Right lobe of liver (tissue), 6 donors: ENCODE results near the gene KISS1R. TPM values are rescaled to one million over a fixed set of nuclear protein-coding genes. Genes with fewer than 3 reads are reported as not detected.

ENCODE experiments used
- ATAC-seq, 4 donors: fragments of 200-7000 bp; cut with Tn5 transposase; one replicate each; pipeline ENCODE4 v1.9.1; 2020; ENCODE audit warnings: mild to moderate bottlenecking in 4 of 4, moderate library complexity in 4 of 4
- DNase-seq, 3 donors: peaks; one replicate each; pipeline ENCODE4 v3.0.0-alpha.2; 2020
- H3K27ac ChIP-seq, 3 donors: fragments of 200-600 bp; one replicate each; pipeline ENCODE4 v1.8.0; 2022
- H3K27me3 ChIP-seq, 2 donors: fragments of 200-600 bp; one replicate each; pipeline ENCODE4 v1.8.0; 2022
- H3K36me3 ChIP-seq, 4 donors: fragments of 200-600 bp; sonication (generic) in 1 of 4; one replicate each; pipeline versions ENCODE4 v1.5.1 to v1.8.0; 2017 to 2022; ENCODE audit warnings: control low read depth in 1 of 4
- H3K4me1 ChIP-seq, 4 donors: fragments of 200-600 bp; sonication (generic) in 1 of 4; one replicate each; pipeline versions ENCODE4 v1.5.1 to v1.8.0; 2017 to 2022; ENCODE audit warnings: control low read depth in 1 of 4
- H3K4me3 ChIP-seq, 3 donors: fragments of 200-600 bp; one replicate each; pipeline ENCODE4 v1.8.0; 2022
- H3K9me3 ChIP-seq, 4 donors: fragments of 200-600 bp; sonication (generic) in 1 of 4; one replicate each; pipeline versions ENCODE4 v1.5.1 to v1.8.0; 2017 to 2022; ENCODE audit warnings: control low read depth in 1 of 4
- CTCF ChIP-seq, 4 donors: fragments of 200-600 bp in 3 of 4; fragments of 450-650 bp in 1 of 4; IDR thresholded peaks; one replicate each; pipeline versions ENCODE4 v1.5.1 to v1.8.0; 2016 to 2022; ENCODE audit warnings: antibody characterized with exemption in 4 of 4, mild to moderate bottlenecking in 2 of 4
- POLR2A ChIP-seq: fragments of 450-650 bp; IDR thresholded peaks from one replicate; pipeline ENCODE4 v1.6.1; 2017; ENCODE audit warnings: antibody characterized with exemption, mild to moderate bottlenecking
- WGBS: methylation state at CpG from one replicate; pipeline ENCODE4 v1.1.6; 2018; ENCODE audit warnings: low coverage, low lambda C conversion rate; ENCODE audit not compliant: insufficient coverage; ENCODE audit errors: missing lambda C conversion rate; 5-methylcytosine and 5-hydroxymethylcytosine counted together
- intact Hi-C, 2 donors: fragments of 100-400 bp; cut with DNase I; formaldehyde crosslinking; loops; one replicate each; pipeline versions ENCODE4 v1.11.2 to v1.14.1; 2022
- total RNA-seq, 6 experiments: library from RNA; depleted of rRNA in 2 of 6; stranded (reverse); fragments of >200 nt in 2 of 6; fragmentation: NEBNext Ultra II Directional in 3 of 6; extraction: Animal tissue kit (Norgen Biotek cat#: 25700) in 3 of 6; gene quantifications; one replicate each; pipeline versions ENCODE4 v1.1.0 to v1.2.4, GENCODE V29; 2016 to 2023
- donor health status: DM: no; HTN: yes; CAD: no.
- donor health status: DM: no; HTN: no; CAD: no.
- donor health status: DM: no; HTN: no; CAD: no.
- donor health status: DM: no; HTN: yes; CAD: no.
- donor health status: DM: no; HTN: yes; CAD: no.

The KISS1R gene
- total RNA-seq, 6 experiments from 2014 or later: 0.47 TPM; not detected in 5

- peak in 3 of 4 donors; percentile 12 to 39 (median 34) for ATAC-seq
- H3K4me1 ChIP-seq: no peaks in the 10 kb centered on the region
- peak in 1 of 3 donors; percentile 31 for DNase-seq
- H3K36me3 ChIP-seq: peaks cover 0 to 27% (median 2%) of the 10 kb centered on the region in 4 donors
- H3K9me3 ChIP-seq: no peaks in the 10 kb centered on the region
- no peak overlapping the region for H3K4me3 ChIP-seq
- 86% methylated on average over 9 of the region's 27 CpGs for WGBS
- H3K27me3 ChIP-seq: no peaks in the 10 kb centered on the region
- TF ChIP-seq CTCF (IDR thresholded peaks at IDR 0.05): no peak
- TF ChIP-seq POLR2A: no peak
- H3K27ac ChIP-seq: no peak overlapping the region
- intact Hi-C loops: no loop called here
Measured at GRCh38 chr19:872266-872951, 44.7 kb upstream of the KISS1R start.

GRCh38 chr19:873084-873483, 44.0 kb upstream of the KISS1R start:
- Histone ChIP-seq H3K36me3 (peaks cover 0 to 22% (median 2%) of the 10 kb centered on the region in 4 donors), H3K27me3 (no peaks in the 10 kb centered on the region), H3K4me3 (no peak overlapping the region), H3K27ac (no peak overlapping the region), H3K9me3 (no peaks in the 10 kb centered on the region), H3K4me1 (no peaks in the 10 kb centered on the region)
- DNase-seq (no peak), ATAC-seq (peak in 1 of 4 donors; percentile 41)
- intact Hi-C loops: no loop called here
- WGBS: 100% methylated on average over 2 of the region's 13 CpGs
- no peak for TF ChIP-seq CTCF (IDR thresholded peaks at IDR 0.05)
- no peak for TF ChIP-seq POLR2A

GRCh38 chr19:873561-874041, 43.5 kb upstream of the KISS1R start:
- no peak overlapping the region for H3K4me3 ChIP-seq
- peaks cover 0 to 19% (median 2%) of the 10 kb centered on the region in 4 donors for H3K36me3 ChIP-seq
- DNase-seq: no peak
- no peaks in the 10 kb centered on the region for H3K9me3 ChIP-seq
- ATAC-seq: no peak
- TF ChIP-seq POLR2A (no peak), CTCF (IDR thresholded peaks at IDR 0.05) (no peak)
- no peaks in the 10 kb centered on the region for H3K4me1 ChIP-seq
- no peaks in the 10 kb centered on the region for H3K27me3 ChIP-seq
- no CpG with 5 or more reads among the region's 22 CpGs for WGBS
- H3K27ac ChIP-seq: no peak overlapping the region
- intact Hi-C loops: no loop called here

GRCh38 chr19:875265-875879, 41.8 kb upstream of the KISS1R start:
- DNase-seq: no peak
- Histone ChIP-seq H3K9me3 (no peaks in the 10 kb centered on the region), H3K27ac (no peak overlapping the region), H3K4me1 (no peaks in the 10 kb centered on the region), H3K36me3 (peaks cover 0 to 9% (median 2%) of the 10 kb centered on the region in 4 donors), H3K4me3 (no peak overlapping the region), H3K27me3 (no peaks in the 10 kb centered on the region)
- ATAC-seq: no peak
- TF ChIP-seq CTCF (IDR thresholded peaks at IDR 0.05) (no peak), POLR2A (no peak)
- intact Hi-C loops: no loop called here
- 95% methylated on average over 9 of the region's 28 CpGs for WGBS
